ENCODE results near the gene ZFAND3. TPM values are rescaled to one million over a fixed set of nuclear protein-coding genes. Genes with fewer than 3 reads are reported as not detected.

ZFAND3 gene
- total RNA-seq, 1 donor from 2014 or later: 83.5 TPM

DNA sequence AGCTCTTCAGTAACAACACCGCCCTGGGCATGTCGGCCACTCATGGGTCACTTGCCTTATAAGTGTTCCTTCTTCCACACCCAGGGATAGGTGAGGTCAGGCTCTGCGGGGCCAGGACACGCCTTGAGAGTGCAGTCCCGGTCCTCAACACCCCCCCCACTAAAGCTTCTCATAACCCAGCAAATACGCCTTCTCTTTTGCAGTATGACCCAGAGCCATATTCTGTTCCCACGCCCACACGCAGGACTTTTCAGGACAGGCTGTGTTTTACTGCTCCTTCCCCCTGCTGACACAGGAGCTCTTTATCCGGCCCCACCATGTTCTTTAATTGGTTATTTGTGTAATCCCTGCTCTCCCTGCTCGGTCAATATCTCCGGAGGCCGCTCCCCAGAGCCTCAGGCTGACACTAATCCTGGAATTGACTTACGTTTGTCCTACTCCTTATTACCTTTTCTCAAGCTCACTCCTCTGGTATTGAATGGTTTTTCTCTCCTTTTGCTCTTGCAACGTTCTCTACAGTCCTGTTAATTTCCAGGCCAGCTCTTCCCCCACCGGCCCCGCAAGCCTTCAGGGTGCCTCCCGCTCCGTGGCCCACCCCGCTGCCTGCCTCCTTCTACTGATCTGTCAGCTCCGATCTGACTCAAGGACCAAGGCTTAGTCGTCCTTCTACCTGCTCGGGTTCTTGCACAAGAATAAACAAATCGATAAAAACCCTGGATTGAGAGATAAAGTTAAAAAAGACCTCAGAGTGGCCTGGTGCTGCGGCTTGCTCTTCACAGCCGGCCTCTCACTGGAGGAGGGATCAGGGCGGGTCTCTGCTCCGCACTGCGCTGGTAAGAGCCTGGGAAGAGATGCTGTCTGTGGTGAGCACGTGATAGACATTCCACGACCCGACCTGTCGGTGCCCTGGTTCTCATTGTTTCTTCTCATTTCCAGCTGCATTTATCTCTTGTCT lies 357.5 kb downstream of the ZFAND3 start:
- DNase-seq (no peak), ATAC-seq (peak; percentile 56)
- intact Hi-C loops (cut with micrococcal nuclease): no loop called here

DNA sequence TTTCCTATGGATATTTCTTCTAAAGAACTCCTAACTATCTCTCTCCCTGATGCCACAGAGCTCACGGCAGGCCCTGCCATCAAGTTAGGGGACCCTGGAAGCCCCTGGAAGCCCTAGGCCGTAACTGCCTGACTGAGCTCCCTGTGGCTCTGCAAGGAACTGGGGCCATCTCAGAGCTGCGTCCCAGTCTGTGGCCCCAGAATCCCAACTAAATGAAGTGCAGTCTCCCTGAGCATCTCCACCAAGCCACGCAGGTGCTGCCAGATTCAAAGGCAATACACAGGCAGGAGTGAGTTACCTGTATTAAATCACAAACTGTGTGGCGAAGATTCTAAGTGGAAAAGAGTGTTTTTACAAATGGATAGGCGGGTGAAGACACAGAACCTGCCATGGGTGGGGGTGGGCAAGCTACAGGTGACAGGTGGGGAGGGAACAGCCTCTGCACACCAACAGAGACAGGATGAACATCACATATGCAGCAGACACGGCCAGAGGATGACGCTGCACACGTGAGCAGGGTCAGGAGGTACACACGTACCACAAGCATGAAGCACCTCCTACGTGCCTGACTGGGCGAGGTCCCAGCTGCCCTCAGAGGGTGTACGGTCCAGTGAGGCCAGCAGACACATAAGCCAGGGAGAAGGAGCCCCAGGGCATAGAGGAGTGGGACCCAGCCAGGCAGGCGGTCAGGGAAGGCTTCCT lies 358.5 kb downstream of the ZFAND3 start:
- intact Hi-C loops (cut with micrococcal nuclease): no loop called here
- no peak for ATAC-seq
- DNase-seq: no peak

DNA sequence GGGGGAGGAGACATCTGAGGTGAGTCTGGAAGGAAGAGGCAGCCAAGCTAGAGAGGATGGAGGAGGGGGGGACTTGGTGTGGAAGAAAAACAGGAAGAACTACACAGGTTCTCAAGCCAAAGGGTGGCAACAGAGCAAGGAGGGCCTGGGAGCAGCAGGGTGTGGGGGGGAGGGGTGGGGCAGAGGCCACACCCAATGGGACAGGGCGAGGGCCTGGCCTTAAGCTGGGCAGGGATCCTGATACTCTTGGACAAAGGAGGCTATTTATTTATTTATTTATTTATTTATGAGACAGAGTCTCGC lies 359.0 kb downstream of the ZFAND3 start:
- no peak for ATAC-seq
- intact Hi-C loops (cut with micrococcal nuclease): no loop called here
- DNase-seq: no peak

GRCh38 chr6:38179300-38179699 lies 359.8 kb downstream of the ZFAND3 start:
- ATAC-seq (no peak), DNase-seq (no peak)
- intact Hi-C loops (cut with micrococcal nuclease): no loop called here

DNA sequence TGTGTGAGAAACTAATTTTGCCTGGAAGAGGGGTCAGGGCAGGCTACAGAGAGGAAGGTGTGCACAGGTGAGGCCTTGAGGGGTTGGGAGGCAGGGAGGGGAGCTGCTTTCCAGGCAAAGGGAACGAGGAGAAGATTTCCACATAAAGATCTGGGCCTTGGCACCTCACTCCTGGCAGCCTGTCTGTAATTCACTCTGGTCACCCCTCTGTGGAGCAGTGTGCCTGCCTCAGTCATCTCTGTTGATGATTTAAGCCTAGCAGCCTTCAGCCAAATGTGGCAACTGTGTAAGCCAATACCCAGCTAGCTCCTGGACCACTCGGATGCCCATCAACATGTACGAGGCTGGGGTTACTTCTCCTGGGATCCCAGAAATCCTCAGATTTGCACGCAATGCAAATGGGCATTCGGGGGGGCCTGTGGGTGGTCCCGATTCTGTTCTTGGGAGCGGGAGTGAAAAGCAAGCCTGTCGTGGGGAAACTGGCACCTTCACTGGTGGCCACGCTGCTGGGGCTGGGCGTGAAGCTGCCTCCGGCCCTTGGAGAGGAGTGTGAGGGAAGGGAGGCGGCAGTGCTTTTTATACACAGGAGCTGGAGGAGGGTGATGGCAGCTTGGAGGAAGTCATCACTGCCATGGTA lies 360.4 kb downstream of the ZFAND3 start:
- ATAC-seq: no peak
- intact Hi-C loops (cut with micrococcal nuclease): no loop called here
- DNase-seq: no peak

DNA sequence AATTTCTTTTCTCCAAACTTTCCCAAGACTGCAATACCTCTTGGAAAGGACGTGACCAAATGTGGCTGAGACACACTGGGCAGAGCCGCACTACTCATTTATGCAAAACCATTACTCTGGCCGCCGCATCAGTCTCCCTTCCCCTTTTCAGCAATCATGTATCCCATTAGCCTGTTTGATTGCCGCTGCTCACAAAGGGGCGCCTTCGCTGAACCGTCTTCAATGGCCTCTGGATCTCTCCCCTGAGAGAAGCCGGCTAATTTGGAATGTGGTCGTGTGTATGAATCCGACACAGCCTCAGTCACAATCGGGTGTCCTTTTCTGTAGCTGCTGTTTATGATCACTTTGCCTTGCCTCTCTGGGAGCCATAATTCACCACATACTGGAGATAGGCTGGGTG lies 361.1 kb downstream of the ZFAND3 start:
- ATAC-seq (no peak), DNase-seq (no peak)
- intact Hi-C loops (cut with micrococcal nuclease): no loop called here

- ATAC-seq: no peak
- intact Hi-C loops (cut with micrococcal nuclease): no loop called here
- DNase-seq: no peak
These were observed 362.9 kb downstream of the ZFAND3 start for GRCh38 chr6:38182426-38182825.

DNA sequence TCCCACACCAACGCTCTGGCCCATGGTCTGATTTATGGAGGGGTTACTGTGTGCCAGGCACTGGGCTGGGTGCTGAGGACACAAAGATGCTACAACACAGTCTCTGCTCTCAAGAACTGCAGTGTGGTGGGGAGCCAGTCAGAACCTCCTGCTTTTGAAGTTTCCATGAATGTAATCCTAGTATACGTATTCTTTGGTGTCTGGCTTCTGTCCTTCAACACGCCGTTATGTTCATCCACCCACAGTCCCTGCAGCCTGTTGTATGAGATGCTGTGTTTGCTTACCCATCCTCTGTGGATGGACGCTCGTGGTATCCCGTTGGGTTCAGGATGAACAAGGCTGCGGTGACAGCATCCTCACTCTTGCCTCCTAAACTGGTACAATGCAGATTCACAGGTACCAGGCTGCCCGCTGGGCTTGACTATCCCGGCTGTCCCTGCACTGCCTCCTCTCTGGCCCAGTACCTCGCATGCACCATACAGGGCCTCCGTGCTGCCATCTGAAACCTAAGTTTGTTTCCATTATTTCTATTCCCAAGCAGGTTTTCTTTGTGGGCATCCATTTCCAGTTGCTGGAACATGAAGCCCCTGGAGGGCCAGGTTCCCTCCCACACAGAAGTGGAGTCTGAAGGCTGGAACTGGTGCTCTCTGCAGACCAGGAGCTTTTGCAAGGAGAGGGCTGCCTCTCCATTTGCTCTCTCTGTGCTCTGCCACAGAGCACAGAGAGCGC lies 364.5 kb downstream of the ZFAND3 start:
- intact Hi-C loops (cut with micrococcal nuclease): no loop called here
- no peak for ATAC-seq

DNA sequence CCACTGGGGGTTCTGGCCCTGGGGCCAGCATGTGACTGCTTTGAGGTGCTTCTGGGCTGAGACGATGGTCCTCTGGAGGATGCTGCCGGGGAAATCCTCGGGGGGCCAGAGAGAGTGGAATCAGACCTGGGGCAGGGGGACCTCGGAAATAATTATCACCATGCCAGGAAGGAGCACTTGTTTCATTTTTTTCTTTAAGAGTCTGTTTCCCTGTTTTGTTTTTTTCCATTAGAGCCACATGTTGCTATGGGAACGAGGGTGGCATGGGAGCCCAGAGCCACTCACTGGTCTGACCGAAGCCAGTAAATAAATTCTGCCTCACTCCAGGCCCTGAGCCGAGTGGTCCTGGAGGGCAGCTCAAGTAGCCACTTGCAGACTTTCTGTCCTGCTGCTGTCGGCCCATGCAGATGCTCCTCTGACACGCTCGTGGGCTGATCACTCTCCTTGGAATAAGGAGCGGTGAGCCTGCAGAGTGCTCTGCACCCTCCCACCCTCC lies 365.1 kb downstream of the ZFAND3 start:
- intact Hi-C loops (cut with micrococcal nuclease): no loop called here
- DNase-seq (no peak), ATAC-seq (no peak)

More for the DNA sequence above, 364.5 kb downstream of the ZFAND3 start:
- no peak for DNase-seq

GRCh38 chr6:38185244-38185643 lies 365.7 kb downstream of the ZFAND3 start:
- DNase-seq (no peak), ATAC-seq (no peak)
- intact Hi-C loops (cut with micrococcal nuclease): no loop called here

DNA sequence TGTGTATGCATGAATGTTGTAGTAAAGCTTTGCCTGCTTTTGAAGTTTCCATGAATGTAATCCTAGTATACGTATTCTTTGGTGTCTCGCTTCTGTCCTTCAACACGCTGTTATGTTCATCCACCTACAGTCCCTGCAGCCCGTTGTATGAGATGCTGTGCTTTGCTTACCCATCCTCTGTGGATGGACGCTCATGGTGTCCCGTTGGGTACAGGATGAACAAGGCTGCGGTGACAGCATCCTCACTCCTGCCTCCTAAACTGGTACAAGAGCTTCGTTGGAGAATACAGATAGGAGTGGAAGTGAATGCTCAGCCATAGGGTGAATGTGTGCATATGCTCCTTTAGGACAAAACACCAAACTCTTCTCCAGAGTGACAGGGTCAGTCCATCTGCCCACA lies 366.2 kb downstream of the ZFAND3 start:
- intact Hi-C loops (cut with micrococcal nuclease): no loop called here
- ATAC-seq: no peak

GRCh38 chr6:38187325-38187724 lies 367.8 kb downstream of the ZFAND3 start:
- DNase-seq: no peak

More for the DNA sequence above, 366.2 kb downstream of the ZFAND3 start:
- no peak for DNase-seq

GRCh38 chr6:38187811-38188590 lies 368.5 kb downstream of the ZFAND3 start:
- ATAC-seq: no peak
- no peak for DNase-seq
- intact Hi-C loops (cut with micrococcal nuclease): no loop called here

More at GRCh38 chr6:38187325-38187724, 367.8 kb downstream of the ZFAND3 start:
- intact Hi-C loops (cut with micrococcal nuclease): no loop called here
- no peak for ATAC-seq

DNA sequence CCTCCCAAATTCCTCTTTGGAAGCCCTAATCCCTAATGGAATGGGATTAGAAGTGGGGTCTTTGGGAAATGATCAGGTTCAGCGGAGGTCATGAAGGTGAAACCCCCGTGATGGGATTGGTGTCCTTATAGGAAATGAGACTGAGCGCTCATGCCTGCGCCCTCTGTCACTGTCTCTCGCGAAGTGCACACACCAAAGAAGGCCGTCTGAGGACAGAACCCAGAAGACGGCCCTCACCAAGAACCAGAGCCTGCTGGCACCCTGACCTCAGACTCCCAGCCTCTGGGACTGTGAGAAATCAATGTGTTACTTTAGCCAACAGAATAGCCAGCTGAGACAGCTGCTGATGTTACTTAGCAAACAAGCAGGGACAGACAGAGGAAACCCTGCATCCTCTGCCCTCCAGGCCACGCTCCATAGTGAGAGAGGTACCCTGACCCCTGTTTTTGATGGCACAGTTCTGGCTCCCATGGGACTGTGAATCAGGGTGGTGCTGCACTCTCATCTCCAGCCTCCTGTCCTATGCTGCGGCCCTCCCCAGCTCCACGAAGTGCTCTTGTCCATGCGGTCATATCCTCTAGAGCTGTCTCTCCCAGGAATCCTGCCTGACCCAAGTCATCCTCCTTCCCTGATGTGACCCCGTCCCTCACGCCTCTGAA lies 369.3 kb downstream of the ZFAND3 start:
- intact Hi-C loops (cut with micrococcal nuclease): no loop called here
- ATAC-seq (no peak), DNase-seq (no peak)

GRCh38 chr6:38191418-38191817 lies 371.9 kb downstream of the ZFAND3 start:
- DNase-seq (no peak), ATAC-seq (no peak)
- intact Hi-C loops (cut with micrococcal nuclease): no loop called here

- intact Hi-C loops (cut with micrococcal nuclease): no loop called here
These were observed 372.5 kb downstream of the ZFAND3 start for GRCh38 chr6:38192011-38192410.

DNA sequence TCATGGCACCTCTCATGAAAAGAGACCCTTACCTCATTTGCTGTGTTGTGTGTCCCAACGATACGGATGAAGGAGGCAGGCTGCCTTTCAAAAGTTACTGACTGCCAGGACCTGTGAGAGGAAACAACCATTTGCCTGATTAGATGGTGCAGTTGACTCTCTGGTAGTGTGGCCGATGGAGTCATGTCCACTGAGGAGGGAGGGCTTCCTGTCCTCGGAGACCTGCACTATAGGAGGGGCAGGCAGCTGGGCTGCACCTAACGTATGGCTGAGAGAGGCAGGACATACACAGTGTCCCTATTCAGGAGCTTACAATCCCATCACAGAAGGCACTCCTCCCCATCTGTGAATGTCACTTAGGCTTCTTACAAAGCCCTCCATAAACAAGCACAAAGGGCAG lies 373.0 kb downstream of the ZFAND3 start:
- ATAC-seq (no peak), DNase-seq (no peak)
- intact Hi-C loops (cut with micrococcal nuclease): no loop called here

More at GRCh38 chr6:38192011-38192410, 372.5 kb downstream of the ZFAND3 start:
- DNase-seq: no peak
- ATAC-seq: no peak

- no peak for DNase-seq
- intact Hi-C loops (cut with micrococcal nuclease): no loop called here
- no peak for ATAC-seq
These were observed 373.5 kb downstream of the ZFAND3 start for GRCh38 chr6:38193051-38193450.

Data from left ventricle myocardium superior (tissue), 1 donor.